Right lobe of liver (tissue), 6 donors: Measurements from ENCODE around the gene BTF3. TPM values are rescaled to one million over a fixed set of nuclear protein-coding genes. Genes with fewer than 3 reads are reported as not detected.

Experiments used
- ATAC-seq, 4 donors: fragments of 200-7000 bp; cut with Tn5 transposase; one replicate each; pipeline ENCODE4 v1.9.1; 2020; ENCODE audit warnings: mild to moderate bottlenecking in 4 of 4, moderate library complexity in 4 of 4
- DNase-seq, 3 donors: peaks; one replicate each; pipeline ENCODE4 v3.0.0-alpha.2; 2020
- H3K27ac ChIP-seq, 3 donors: fragments of 200-600 bp; one replicate each; pipeline ENCODE4 v1.8.0; 2022
- H3K27me3 ChIP-seq, 2 donors: fragments of 200-600 bp; one replicate each; pipeline ENCODE4 v1.8.0; 2022
- H3K36me3 ChIP-seq, 4 donors: fragments of 200-600 bp; sonication (generic) in 1 of 4; one replicate each; pipeline versions ENCODE4 v1.5.1 to v1.8.0; 2017 to 2022; ENCODE audit warnings: control low read depth in 1 of 4
- H3K4me1 ChIP-seq, 4 donors: fragments of 200-600 bp; sonication (generic) in 1 of 4; one replicate each; pipeline versions ENCODE4 v1.5.1 to v1.8.0; 2017 to 2022; ENCODE audit warnings: control low read depth in 1 of 4
- H3K4me3 ChIP-seq, 3 donors: fragments of 200-600 bp; one replicate each; pipeline ENCODE4 v1.8.0; 2022
- H3K9me3 ChIP-seq, 4 donors: fragments of 200-600 bp; sonication (generic) in 1 of 4; one replicate each; pipeline versions ENCODE4 v1.5.1 to v1.8.0; 2017 to 2022; ENCODE audit warnings: control low read depth in 1 of 4
- CTCF ChIP-seq, 4 donors: fragments of 200-600 bp in 3 of 4; fragments of 450-650 bp in 1 of 4; IDR thresholded peaks; one replicate each; pipeline versions ENCODE4 v1.5.1 to v1.8.0; 2016 to 2022; ENCODE audit warnings: antibody characterized with exemption in 4 of 4, mild to moderate bottlenecking in 2 of 4
- POLR2A ChIP-seq: fragments of 450-650 bp; IDR thresholded peaks from one replicate; pipeline ENCODE4 v1.6.1; 2017; ENCODE audit warnings: antibody characterized with exemption, mild to moderate bottlenecking
- WGBS: methylation state at CpG from one replicate; pipeline ENCODE4 v1.1.6; 2018; ENCODE audit warnings: low coverage, low lambda C conversion rate; ENCODE audit not compliant: insufficient coverage; ENCODE audit errors: missing lambda C conversion rate; 5-methylcytosine and 5-hydroxymethylcytosine counted together
- intact Hi-C, 2 donors: fragments of 100-400 bp; cut with DNase I; formaldehyde crosslinking; loops; one replicate each; pipeline versions ENCODE4 v1.11.2 to v1.14.1; 2022
- total RNA-seq, 6 experiments: library from RNA; depleted of rRNA in 2 of 6; stranded (reverse); fragments of >200 nt in 2 of 6; fragmentation: NEBNext Ultra II Directional in 3 of 6; extraction: Animal tissue kit (Norgen Biotek cat#: 25700) in 3 of 6; gene quantifications; one replicate each; pipeline versions ENCODE4 v1.1.0 to v1.2.4, GENCODE V29; 2016 to 2023
- donor health status: DM: no; HTN: yes; CAD: no.
- donor health status: DM: no; HTN: no; CAD: no.
- donor health status: DM: no; HTN: no; CAD: no.
- donor health status: DM: no; HTN: yes; CAD: no.
- donor health status: DM: no; HTN: yes; CAD: no.

The BTF3 gene
- total RNA-seq, 6 experiments from 2014 or later, result 157 to 250 (median 198) TPM

DNA sequence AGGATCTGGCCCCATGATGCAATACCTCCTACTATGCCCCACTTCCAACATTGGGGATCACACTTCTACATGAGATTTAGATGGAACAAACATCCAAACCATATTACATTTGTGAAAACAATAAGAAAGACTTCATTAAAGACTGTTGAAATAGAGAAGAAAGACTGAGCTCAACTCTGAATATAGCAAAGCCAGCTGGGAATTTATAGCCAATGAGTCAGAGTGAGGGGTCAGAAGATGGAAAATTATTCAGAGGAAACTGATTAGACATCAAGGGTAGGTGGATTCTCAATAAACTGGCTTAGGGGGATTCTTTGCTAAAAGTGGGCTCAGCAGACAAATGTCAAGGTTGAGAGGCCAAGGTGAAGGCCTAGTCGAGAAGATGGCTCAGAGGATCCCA is 25.6 kb downstream of the BTF3 start:
- H3K4me3 ChIP-seq, result no peak overlapping the region
- H3K27ac ChIP-seq, result no peak overlapping the region
- WGBS, result 69% methylated on average over 1 of the region's 1 CpG
- no peaks in the 10 kb centered on the region for H3K27me3 ChIP-seq
- no peaks in the 10 kb centered on the region for H3K9me3 ChIP-seq
- TF ChIP-seq CTCF (IDR thresholded peaks at IDR 0.05), result no peak
- H3K4me1 ChIP-seq, result no peaks in the 10 kb centered on the region
- H3K36me3 ChIP-seq, result no peaks in the 10 kb centered on the region
- DNase-seq, result no peak
- intact Hi-C loops, result no loop called here
- ATAC-seq, result no peak

GRCh38 chr5:73525606-73526203 is 27.5 kb downstream of the BTF3 start:
- no peak for DNase-seq
- Histone ChIP-seq H3K27me3 (no peaks in the 10 kb centered on the region), H3K4me3 (no peak overlapping the region), H3K4me1 (no peaks in the 10 kb centered on the region), H3K36me3 (no peaks in the 10 kb centered on the region), H3K9me3 (no peaks in the 10 kb centered on the region), H3K27ac (no peak overlapping the region)
- no peak for TF ChIP-seq CTCF (IDR thresholded peaks at IDR 0.05)
- TF ChIP-seq POLR2A, result no peak
- no peak for ATAC-seq
- WGBS, result 60% methylated on average over 3 of the region's 3 CpGs
- intact Hi-C loops, result no loop called here

- H3K4me3 ChIP-seq, result no peak overlapping the region
- H3K4me1 ChIP-seq, result no peaks in the 10 kb centered on the region
- intact Hi-C loops, result no loop called here
- H3K27ac ChIP-seq, result no peak overlapping the region
- H3K36me3 ChIP-seq, result no peaks in the 10 kb centered on the region
- no peaks in the 10 kb centered on the region for H3K27me3 ChIP-seq
- no peak for DNase-seq
- H3K9me3 ChIP-seq, result no peaks in the 10 kb centered on the region
- TF ChIP-seq POLR2A, result no peak
- TF ChIP-seq CTCF (IDR thresholded peaks at IDR 0.05), result no peak
- ATAC-seq, result no peak
- 63% methylated on average over 3 of the region's 3 CpGs for WGBS
These were observed 30.0 kb downstream of the BTF3 start for GRCh38 chr5:73528248-73528647.

DNA sequence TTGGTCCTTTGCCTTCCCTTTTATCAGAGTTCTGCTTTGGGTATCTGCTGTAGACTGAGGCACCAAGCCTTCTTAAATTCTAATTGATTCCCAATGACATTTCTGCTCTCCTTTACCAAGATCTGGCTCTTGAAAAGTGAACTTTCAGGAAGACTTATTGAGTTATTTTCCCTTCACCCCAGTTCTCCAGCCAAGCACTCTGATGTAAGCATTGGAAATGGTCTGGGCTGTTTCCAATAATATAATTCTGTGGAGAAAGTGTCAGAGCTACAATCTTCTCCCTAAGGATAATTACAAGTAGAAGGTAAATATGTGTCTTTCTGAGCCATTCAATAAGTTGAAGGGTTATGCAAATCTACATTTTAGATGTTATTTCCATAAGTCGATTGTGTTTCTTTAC is 30.8 kb downstream of the BTF3 start:
- TF ChIP-seq CTCF (IDR thresholded peaks at IDR 0.05), result no peak
- no peak for TF ChIP-seq POLR2A
- DNase-seq, result no peak
- intact Hi-C loops, result no loop called here
- Histone ChIP-seq H3K4me3 (no peak overlapping the region), H3K27ac (no peak overlapping the region), H3K4me1 (no peaks in the 10 kb centered on the region), H3K36me3 (no peaks in the 10 kb centered on the region), H3K9me3 (no peaks in the 10 kb centered on the region), H3K27me3 (no peaks in the 10 kb centered on the region)
- ATAC-seq, result no peak
- WGBS, result 79% methylated on average over 1 of the region's 1 CpG

- Histone ChIP-seq H3K27me3 (no peaks in the 10 kb centered on the region), H3K9me3 (no peaks in the 10 kb centered on the region), H3K36me3 (no peaks in the 10 kb centered on the region), H3K4me3 (no peak overlapping the region), H3K4me1 (no peaks in the 10 kb centered on the region), H3K27ac (no peak overlapping the region)
- 71% methylated on average over 1 of the region's 1 CpG for WGBS
- no peak for TF ChIP-seq CTCF (IDR thresholded peaks at IDR 0.05)
- TF ChIP-seq POLR2A, result no peak
- intact Hi-C loops, result no loop called here
- ATAC-seq (no peak), DNase-seq (no peak)
These were observed 33.1 kb downstream of the BTF3 start for GRCh38 chr5:73531356-73531755.
